Neutrophil (primary cell): Measurements from ENCODE around the gene PTCD2.
"Not testable (repeated sequence)": the region's sequence is repeated elsewhere in the genome, so short reads cannot be mapped to it uniquely, and the experiment has no call there.

Source experiments
- H3K27ac ChIP-seq: fragments of 200-600 bp; sonication (generic); 2 replicates; pipeline ENCODE4 v1.5.1; 2016; ENCODE audit warnings: mild to moderate bottlenecking, moderate library complexity
- H3K27me3 ChIP-seq: fragments of 200-600 bp; sonication (generic); 2 replicates; pipeline ENCODE4 v1.6.0; 2016; ENCODE audit warnings: mild to moderate bottlenecking
- H3K36me3 ChIP-seq: fragments of 200-600 bp; sonication (generic); 2 replicates; pipeline ENCODE4 v1.5.1; 2017
- H3K4me1 ChIP-seq, 2 experiments: fragments of 200-600 bp in 1 of 2; sonication (generic) in 1 of 2; 1 replicate in 1 of 2; 2 replicates in 1 of 2; pipeline versions ENCODE4 v1.5.1 to v1.6.1; 2013 to 2016; ENCODE audit warnings: low read depth in 1 of 2, low read length in 1 of 2, mild to moderate bottlenecking in 1 of 2, moderate library complexity in 1 of 2; ENCODE audit not compliant: control insufficient read depth in 1 of 2, insufficient read depth in 1 of 2
- H3K4me3 ChIP-seq, 2 experiments: fragments of 200-600 bp in 1 of 2; sonication (generic) in 1 of 2; 1 replicate in 1 of 2; 2 replicates in 1 of 2; pipeline ENCODE4 v1.5.1; 2013 to 2016; ENCODE audit warnings: low read depth in 1 of 2, low read length in 1 of 2, mild to moderate bottlenecking in 1 of 2, moderate library complexity in 1 of 2
- H3K9me3 ChIP-seq: fragments of 200-600 bp; sonication (generic); 2 replicates; pipeline ENCODE4 v1.5.1; 2016
- TF ChIP-seq, protein P1 (sequence below): fragments of 200-600 bp; sonication (generic); IDR thresholded peaks from 2 replicates; pipeline ENCODE4 v1.5.1; 2016; ENCODE audit warnings: antibody characterized with exemption

PTCD2 gene

DNA sequence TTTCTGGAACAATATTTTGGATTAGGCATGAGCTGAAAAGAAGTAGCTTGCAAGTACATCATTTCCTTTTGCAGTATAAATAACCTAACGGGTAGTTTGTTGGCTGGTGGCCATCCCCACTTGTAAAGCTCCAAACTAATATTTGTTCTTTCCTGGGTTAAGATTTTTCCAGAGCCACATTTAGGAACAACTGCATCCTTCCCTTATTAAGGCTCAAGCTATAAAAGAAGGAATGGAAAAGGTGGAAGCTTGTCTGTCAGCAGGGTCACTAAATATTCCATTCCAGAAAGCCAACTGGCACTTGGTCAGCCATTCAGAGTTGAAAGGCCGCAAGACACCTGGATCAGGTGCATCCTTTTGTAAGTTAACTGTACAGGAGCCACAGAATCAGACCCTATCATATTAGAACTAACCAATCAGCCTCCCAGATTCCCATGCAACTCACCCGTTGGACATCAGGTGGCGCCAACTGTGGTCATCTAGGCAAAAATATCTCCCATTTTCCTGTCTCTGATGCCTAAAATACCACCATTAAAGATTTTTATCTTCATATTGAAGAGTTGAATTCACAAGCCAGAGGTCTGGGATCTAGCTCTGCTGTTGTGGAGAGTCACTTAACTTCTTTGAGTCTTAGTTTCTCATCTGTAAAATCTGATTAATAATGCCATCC lies 82.9 kb downstream of the PTCD2 start:
- Histone ChIP-seq H3K27ac (no peak overlapping the region), H3K27me3 (no peaks in the 10 kb centered on the region), H3K36me3 (no peaks in the 10 kb centered on the region), H3K4me3 (no peak overlapping the region), H3K4me1 (no peaks in the 10 kb centered on the region), H3K9me3 (peaks cover 13% of the 10 kb centered on the region)
- TF ChIP-seq, protein P1, sequence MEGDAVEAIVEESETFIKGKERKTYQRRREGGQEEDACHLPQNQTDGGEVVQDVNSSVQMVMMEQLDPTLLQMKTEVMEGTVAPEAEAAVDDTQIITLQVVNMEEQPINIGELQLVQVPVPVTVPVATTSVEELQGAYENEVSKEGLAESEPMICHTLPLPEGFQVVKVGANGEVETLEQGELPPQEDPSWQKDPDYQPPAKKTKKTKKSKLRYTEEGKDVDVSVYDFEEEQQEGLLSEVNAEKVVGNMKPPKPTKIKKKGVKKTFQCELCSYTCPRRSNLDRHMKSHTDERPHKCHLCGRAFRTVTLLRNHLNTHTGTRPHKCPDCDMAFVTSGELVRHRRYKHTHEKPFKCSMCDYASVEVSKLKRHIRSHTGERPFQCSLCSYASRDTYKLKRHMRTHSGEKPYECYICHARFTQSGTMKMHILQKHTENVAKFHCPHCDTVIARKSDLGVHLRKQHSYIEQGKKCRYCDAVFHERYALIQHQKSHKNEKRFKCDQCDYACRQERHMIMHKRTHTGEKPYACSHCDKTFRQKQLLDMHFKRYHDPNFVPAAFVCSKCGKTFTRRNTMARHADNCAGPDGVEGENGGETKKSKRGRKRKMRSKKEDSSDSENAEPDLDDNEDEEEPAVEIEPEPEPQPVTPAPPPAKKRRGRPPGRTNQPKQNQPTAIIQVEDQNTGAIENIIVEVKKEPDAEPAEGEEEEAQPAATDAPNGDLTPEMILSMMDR, result no peak

DNA sequence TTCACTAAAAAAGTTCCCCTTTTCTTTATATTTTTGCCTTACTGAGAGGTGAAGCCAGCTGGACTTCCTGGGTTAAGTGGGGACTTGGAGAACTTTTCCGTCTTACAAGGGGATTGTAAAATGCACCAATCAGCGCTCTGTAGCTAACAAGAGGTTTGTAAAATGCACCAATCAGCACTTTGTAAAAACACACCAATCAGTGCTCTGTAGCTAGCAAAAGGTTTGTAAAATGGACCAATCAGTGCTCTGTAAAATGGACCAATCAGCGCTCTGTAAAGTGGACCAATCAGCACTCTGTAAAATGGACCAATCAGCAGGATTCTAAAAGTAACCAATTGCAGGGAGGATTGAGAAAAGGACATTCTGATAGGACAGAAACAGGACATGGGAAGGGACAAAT lies 84.6 kb downstream of the PTCD2 start:
- not testable (repeated sequence) for H3K36me3 ChIP-seq, H3K4me1 ChIP-seq, H3K27ac ChIP-seq, H3K4me3 ChIP-seq, H3K27me3 ChIP-seq
- peaks cover 13% of the 10 kb centered on the region for H3K9me3 ChIP-seq

DNA sequence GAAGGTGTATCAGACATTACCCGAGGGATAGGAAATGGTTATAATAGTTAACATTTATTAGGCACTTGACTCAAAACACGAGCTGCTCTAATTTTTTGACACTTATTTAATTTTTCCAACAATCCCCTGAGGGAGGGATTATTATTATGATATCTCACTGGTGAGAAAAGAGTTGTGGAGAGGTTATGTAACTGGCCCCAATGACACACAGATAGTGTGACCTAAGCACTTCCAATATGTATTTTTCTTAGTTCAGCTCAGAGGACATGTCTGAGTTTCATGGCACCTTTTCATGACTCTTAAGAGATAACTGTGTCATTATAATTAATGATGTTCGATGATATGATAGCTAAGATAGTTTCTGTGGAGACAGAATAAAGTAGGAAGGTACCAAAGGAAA lies 86.9 kb downstream of the PTCD2 start:
- Histone ChIP-seq H3K9me3 (no peaks in the 10 kb centered on the region), H3K27me3 (no peaks in the 10 kb centered on the region), H3K4me1 (no peaks in the 10 kb centered on the region), H3K4me3 (no peak overlapping the region), H3K27ac (no peak overlapping the region), H3K36me3 (no peaks in the 10 kb centered on the region)
- TF ChIP-seq, protein P1, result no peak

DNA sequence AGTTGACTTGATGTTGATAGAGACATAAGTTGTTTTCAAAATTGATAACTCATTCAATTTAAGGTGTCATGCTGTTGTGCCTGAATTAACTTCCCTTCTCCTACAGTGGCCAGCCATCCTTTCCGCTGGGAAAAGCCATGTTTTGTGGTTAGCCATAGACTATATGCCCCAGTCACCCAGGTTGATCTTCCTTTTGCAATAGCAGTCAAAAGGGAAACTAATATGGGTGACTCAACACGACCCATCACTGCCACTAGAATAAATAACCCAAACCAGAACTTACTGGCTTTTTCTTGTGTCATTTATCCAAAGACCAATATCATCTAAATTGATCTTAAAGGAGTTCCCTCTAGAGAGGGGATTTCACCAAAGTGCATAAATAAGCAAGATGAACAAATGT lies 87.4 kb downstream of the PTCD2 start:
- H3K36me3 ChIP-seq, result no peaks in the 10 kb centered on the region
- TF ChIP-seq, protein P1, result no peak

DNA sequence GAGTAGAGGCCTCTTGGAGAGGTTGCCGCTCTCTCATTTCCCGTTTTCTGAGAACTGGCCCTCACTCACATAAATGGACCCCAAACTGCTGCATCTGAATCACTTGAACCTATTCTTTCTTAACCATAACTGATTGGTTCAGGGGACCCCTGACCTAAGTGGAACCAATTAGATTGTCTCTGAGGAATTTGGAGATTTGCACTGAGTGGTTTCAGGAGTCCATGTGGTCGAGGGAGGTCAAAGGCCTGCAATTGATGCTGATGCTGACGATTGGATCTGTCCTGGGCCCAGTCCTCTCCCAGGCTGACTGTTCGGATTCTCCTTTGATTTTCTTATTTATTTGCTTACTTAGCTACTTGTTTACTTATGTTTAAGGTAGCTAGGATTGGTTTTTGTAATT lies 88.0 kb downstream of the PTCD2 start:
- H3K36me3 ChIP-seq, result no peaks in the 10 kb centered on the region
- TF ChIP-seq, protein P1, result no peak
- H3K4me1 ChIP-seq, result no peaks in the 10 kb centered on the region
- no peaks in the 10 kb centered on the region for H3K27me3 ChIP-seq
- H3K27ac ChIP-seq, result no peak overlapping the region
- H3K4me3 ChIP-seq, result no peak overlapping the region
- no peaks in the 10 kb centered on the region for H3K9me3 ChIP-seq

More for the DNA sequence above, 87.4 kb downstream of the PTCD2 start:
- Histone ChIP-seq H3K27me3 (no peaks in the 10 kb centered on the region), H3K4me1 (no peaks in the 10 kb centered on the region), H3K27ac (no peak overlapping the region), H3K9me3 (no peaks in the 10 kb centered on the region), H3K4me3 (no peak overlapping the region)

DNA sequence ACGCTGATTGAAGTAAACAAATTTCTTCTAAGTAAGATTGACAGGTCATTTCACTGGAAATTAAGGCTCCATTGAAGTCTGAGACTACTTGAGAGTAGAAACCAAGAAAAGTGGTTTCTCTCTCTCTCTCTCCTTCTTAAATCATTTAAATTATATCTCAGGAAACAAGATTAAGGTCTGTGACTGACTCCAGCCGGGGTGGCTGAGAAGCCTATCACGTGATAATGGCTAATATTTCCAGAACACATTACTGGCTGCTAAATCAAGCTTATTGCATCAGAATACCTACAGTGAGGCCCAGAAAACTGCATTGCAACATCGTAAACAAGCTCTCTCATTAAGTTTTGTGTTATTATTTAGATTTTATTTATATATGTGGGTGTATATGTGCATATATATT lies 88.4 kb downstream of the PTCD2 start:
- H3K4me3 ChIP-seq, result no peak overlapping the region
- TF ChIP-seq, protein P1, result no peak
- peaks cover 0 to 3% of the 10 kb centered on the region in 2 experiments for H3K4me1 ChIP-seq
- H3K36me3 ChIP-seq, result no peaks in the 10 kb centered on the region
- H3K9me3 ChIP-seq, result no peaks in the 10 kb centered on the region
- no peak overlapping the region for H3K27ac ChIP-seq
- no peaks in the 10 kb centered on the region for H3K27me3 ChIP-seq
